ES-I3 (cell line): ENCODE data around the gene COPG2.
A peak's percentile ranks its signal among the peaks of the same experiment; 100 is the strongest.

Source experiments
- H3K36me3 ChIP-seq: 2 replicates; pipeline ENCODE4 v1.6.1; 2013; ENCODE audit warnings: mild to moderate bottlenecking, low read length, control low read depth, moderate library complexity; ENCODE audit not compliant: insufficient read depth
- H3K4me1 ChIP-seq: 2 replicates; pipeline ENCODE4 v1.6.1; 2013; ENCODE audit warnings: mild to moderate bottlenecking, control low read depth, low read length; ENCODE audit not compliant: insufficient read depth
- H3K9ac ChIP-seq: 2 replicates; pipeline ENCODE4 v1.6.1; 2013; ENCODE audit warnings: low read depth, mild to moderate bottlenecking, low read length, moderate library complexity
- H3K9me3 ChIP-seq: 2 replicates; pipeline ENCODE4 v1.6.1; 2013; ENCODE audit warnings: mild to moderate bottlenecking, low read length, moderate library complexity; ENCODE audit not compliant: control insufficient read depth, insufficient read depth

The COPG2 gene

DNA sequence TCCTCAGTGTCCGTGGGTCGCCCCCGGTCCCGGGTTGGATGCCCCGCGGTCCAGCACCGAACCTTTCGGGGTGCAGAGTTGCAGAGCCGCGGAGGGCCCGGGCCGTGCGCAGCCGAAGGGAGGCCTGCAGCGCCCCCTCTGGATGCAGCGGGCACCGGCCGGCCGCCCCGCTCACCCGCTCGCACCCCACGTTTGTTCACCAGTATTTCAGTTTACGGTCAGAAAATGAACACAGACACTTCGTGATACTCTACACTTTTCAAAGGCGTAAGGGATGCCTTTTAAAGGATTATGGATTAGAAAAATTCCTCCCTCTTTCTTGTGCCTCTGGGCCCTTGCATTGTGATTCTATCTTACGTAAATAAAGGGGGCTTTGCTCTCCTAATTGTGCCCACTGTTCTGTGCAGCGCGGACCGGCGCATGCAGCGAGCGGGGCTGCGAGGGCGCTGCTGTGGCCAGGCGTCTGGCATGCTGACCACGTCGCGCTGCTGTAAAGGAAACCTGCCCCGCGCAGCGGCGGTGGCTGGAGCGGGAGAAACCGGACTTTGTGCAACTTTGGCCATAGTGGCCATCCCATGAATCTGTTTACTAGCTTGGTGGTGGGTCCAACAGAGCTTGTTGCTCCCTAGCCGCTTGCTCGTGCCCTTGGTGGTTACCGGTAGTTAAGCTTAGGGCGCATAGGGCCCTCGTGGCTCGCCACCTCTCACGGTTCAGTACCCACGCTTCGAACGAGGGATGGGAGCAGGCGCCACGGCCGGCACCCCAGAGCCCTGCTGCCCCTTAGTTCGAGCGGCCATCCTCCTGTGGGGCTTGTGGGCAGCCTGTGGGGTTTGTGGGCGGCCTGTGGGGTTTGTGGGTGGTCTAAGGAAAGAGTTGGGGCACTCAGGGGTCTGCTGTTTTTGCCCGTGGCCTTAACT, 177.4 kb downstream of the COPG2 start:
- H3K9me3 ChIP-seq, result peaks cover 7% of the 10 kb centered on the region; the same call in 1 of the 2 replicates
- peak overlapping the region; percentile 49 for H3K9ac ChIP-seq
- no peaks in the 10 kb centered on the region for H3K4me1 ChIP-seq
- H3K36me3 ChIP-seq, result no peaks in the 10 kb centered on the region; the same call in 1 of the 2 replicates

DNA sequence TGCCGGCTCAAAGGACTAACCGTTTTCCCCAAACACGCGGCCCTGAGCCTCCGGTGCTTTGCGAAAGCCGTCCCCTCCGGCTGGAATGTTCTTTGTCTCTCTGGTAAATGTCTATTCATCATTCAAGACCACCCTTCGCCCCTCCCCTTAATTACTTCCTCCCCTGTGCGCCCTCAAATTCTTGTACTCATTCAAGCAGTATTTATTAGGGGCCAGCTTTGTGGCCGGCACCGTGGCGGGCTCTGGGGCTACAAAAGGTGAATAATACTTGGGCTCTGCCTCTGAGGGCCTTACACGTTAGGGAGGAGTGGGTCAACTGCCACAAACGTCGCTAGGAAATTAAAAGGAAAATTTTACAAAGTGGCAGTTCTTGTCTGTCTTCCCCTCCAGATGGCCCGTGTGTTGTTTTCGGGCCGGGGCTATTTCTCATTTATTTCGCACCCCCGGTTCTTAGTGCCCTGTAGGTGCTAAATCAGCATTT, 178.2 kb downstream of the COPG2 start:
- Histone ChIP-seq H3K9me3 (peaks cover 7% of the 10 kb centered on the region; the same call in 1 of the 2 replicates), H3K4me1 (no peaks in the 10 kb centered on the region), H3K9ac (peak overlapping the region; percentile 47), H3K36me3 (no peaks in the 10 kb centered on the region; the same call in 1 of the 2 replicates)

DNA sequence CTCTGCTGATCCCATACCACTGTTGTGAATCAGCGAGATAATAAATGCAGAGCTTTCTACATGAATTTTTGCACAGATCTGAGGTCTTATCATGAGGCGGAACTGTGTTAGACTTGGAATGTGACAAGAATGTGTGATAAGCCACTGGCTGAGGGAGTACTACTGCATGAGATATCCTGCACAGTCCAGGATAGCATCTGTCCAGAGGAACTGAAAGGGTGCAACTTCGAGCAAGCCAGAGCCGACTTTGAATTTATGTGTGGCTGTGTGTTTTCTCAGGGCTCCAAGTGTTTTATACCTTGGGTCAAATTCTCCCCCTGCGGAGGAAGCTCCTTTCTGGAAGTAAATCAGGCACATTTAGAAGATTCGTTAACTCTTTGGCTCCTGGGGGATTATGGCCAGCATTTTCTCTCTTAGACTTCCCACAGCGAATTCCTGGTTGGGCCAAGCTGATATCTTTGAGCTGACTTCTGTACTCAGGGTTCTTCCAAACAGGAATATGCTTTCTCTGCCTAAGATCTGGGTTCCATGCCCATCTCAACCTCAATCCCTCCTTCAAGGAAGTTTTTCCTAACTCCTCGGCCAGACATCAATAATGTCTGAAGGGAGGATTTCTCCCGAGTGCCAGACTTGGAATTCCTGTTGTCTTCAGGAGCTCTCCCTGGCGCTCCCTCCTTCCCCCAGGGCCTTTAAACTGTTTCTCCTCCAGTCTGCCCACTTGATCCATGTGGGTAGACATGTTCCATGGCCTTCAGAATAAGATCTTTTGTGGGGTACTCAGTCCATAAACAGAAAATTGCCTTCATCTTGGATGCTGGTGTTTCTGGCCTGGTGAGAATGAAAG, 179.2 kb downstream of the COPG2 start:
- no peaks in the 10 kb centered on the region for H3K4me1 ChIP-seq
- H3K9me3 ChIP-seq, result peaks cover 7% of the 10 kb centered on the region; the same call in 1 of the 2 replicates
- no peaks in the 10 kb centered on the region; the same call in 1 of the 2 replicates for H3K36me3 ChIP-seq
- H3K9ac ChIP-seq, result no peak overlapping the region

DNA sequence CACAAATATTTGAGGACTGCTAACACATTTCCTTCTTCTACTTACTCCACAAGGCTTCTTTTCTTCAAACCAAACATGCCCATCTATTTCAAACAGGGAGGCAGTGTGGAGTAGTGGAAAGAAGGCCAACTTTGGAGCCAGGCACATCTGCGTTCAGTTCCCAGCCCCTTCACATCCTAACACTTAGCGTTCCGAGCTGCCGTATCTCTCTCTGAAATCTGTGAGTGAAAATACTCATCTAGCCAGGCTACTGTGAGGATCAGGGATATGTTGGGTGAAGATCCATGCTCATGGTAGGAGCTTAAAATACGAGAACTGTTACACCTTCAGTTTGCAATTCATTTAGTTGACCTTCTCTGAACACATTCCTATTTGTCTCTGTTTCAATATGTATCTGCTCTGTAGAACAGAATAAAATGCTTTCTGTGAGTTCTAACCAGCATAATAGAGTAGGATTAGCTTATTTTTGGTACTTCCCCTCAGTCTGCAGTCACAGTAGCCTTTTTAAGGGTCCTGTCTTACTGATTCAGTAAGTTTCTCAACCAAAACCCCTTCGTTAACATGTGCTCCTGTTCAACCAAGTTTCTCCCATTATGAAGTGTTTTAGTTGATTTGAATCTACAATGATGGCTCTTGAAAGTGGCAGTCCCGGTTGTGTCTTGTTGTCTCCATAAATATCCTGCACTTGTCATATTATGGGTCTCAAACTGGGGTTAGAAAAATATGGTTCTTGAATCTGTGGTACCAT, 180.0 kb downstream of the COPG2 start:
- Histone ChIP-seq H3K36me3 (no peaks in the 10 kb centered on the region; the same call in 1 of the 2 replicates), H3K9me3 (peaks cover 7% of the 10 kb centered on the region; the same call in 1 of the 2 replicates), H3K4me1 (no peaks in the 10 kb centered on the region), H3K9ac (no peak overlapping the region)

DNA sequence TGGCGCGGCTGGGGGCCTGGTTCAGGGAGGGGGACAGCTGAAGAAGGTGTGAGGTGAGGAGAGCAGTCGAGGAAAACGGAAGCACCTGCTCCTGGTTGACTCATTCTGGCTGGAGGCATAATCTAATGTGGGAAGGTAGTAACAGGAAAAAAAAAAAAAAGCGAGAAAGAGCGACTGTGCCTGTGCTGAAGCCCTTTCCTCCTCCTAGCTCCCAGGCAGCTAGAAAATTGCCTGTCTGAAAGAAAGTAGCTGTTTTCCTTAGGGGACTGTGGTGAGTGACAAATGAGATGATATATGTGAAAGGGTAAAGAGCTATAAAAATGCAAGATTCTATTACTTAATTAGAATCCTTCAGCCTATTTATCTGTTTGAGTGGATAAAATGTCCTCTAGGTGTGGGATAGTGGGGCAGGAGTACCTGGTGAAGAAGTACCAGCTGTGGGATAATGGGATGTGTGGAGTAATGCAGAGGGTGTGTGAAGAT, 181.6 kb downstream of the COPG2 start:
- Histone ChIP-seq H3K9me3 (peaks cover 2% of the 10 kb centered on the region; the same call in 1 of the 2 replicates), H3K9ac (peak overlapping the region; percentile 53; the same call in 1 of the 2 replicates), H3K4me1 (no peaks in the 10 kb centered on the region; the same call in 1 of the 2 replicates), H3K36me3 (no peaks in the 10 kb centered on the region; the same call in 1 of the 2 replicates)

DNA sequence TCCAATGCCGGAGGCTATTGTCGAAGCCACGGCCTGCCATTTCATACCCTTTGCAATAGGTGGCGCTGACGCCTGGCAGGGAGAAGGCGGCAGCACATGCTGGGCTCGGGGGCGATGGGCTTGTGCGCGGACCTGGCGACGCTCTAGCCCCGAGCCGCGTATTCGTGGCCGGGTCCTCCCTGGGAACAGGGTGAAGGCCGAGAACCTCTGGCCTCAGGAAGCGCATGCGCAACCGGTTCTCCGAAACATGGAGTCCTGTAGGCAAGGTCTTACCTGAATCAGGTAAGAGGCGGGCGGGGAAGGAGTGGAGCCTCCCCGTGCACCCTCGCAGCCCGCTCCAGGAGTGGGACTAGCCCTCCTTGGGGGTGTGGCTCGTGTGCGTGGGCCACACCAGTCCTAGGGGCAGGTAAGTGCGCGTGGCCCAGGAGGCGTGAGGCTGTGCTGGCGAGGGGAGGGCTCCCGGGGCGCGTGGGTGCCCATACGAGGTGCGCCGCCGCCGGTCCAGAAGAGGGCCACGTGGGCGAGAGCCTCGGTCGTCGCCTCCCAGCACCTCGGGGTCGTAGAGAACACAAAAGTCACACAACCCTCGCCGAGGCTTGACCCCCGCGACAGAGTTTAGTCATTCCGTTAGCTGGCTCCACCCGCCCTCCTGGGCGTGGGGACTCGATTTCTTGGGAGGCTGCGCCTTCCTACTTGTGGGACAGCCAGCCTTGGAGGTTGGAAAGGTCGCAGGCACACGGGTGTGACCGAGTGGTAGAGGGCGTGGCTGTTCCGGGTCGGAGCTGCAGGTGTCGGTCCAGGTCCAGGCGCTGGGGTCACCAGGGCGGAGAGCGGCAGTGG, 182.2 kb downstream of the COPG2 start:
- Histone ChIP-seq H3K4me1 (no peaks in the 10 kb centered on the region; the same call in 1 of the 2 replicates), H3K36me3 (no peaks in the 10 kb centered on the region; the same call in 1 of the 2 replicates), H3K9me3 (peaks cover 2% of the 10 kb centered on the region; the same call in 1 of the 2 replicates), H3K9ac (peak overlapping the region; percentile 53)

DNA sequence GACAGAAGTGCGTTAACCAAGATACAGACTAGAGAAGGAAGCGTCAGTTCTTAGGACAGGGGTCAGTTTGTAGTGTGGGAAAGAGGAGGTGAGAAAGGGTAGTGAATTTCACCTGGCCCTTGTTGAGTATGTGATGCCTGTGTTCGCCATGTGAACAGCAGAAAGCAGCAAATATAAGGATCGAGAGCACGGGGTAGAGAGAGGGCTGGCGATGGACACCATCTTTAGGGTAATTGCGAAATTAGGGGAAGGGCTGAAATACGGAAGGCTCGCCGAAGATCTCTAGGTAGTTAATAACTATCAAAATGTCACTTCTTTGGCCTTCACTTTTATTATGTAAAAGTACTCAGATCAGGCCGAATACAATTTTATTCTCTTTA, 182.8 kb downstream of the COPG2 start:
- Histone ChIP-seq H3K36me3 (no peaks in the 10 kb centered on the region; the same call in 1 of the 2 replicates), H3K4me1 (no peaks in the 10 kb centered on the region; the same call in 1 of the 2 replicates), H3K9ac (peak overlapping the region; percentile 53; the same call in 1 of the 2 replicates), H3K9me3 (no peaks in the 10 kb centered on the region)

DNA sequence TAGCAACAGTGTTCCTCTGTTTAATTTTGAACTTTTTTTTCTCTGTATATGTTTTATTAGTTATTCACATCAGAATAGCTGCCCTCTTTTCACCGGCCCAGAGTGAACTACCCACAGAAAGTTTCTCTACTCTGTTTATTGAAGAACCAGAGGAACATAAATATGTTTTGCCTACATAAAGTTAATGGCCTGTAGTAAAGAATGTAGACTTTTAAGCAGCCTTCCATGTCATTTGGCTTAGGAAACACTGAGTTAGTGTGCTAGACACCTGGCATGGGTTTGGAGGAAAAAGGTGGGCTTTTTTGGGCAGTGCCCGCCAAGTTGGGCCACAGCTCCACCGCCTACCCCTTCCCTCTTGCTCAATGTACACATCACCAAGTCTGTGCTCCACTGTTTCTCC, 185.5 kb downstream of the COPG2 start:
- no peaks in the 10 kb centered on the region; the same call in 1 of the 2 replicates for H3K36me3 ChIP-seq
- no peak overlapping the region for H3K9ac ChIP-seq
- no peaks in the 10 kb centered on the region; the same call in 1 of the 2 replicates for H3K4me1 ChIP-seq

DNA sequence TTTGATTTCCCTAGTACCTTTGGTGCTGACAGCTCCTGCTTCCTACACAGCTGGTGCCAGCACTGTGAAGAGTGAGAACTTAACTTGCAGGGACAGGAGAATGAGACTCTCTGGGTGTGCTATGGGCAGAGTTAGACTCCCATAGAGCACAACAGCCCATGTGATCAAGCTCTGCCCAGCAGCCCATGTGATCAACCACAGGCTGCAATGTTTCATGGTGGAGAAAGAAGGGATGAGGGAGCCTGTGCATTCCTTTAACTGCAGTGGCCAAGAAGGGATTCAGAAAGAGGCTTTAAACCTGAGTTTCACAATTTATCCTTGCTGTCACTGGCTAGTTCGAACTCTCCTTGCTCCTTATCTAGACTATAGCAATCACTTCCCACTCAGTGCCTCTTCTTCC, 186.7 kb downstream of the COPG2 start:
- Histone ChIP-seq H3K9ac (no peak overlapping the region), H3K36me3 (no peaks in the 10 kb centered on the region), H3K4me1 (no peaks in the 10 kb centered on the region; the same call in 1 of the 2 replicates), H3K9me3 (peaks cover 4% of the 10 kb centered on the region; the same call in 1 of the 2 replicates)

More for the DNA sequence above, 185.5 kb downstream of the COPG2 start:
- no peaks in the 10 kb centered on the region; the same call in 1 of the 2 replicates for H3K9me3 ChIP-seq

DNA sequence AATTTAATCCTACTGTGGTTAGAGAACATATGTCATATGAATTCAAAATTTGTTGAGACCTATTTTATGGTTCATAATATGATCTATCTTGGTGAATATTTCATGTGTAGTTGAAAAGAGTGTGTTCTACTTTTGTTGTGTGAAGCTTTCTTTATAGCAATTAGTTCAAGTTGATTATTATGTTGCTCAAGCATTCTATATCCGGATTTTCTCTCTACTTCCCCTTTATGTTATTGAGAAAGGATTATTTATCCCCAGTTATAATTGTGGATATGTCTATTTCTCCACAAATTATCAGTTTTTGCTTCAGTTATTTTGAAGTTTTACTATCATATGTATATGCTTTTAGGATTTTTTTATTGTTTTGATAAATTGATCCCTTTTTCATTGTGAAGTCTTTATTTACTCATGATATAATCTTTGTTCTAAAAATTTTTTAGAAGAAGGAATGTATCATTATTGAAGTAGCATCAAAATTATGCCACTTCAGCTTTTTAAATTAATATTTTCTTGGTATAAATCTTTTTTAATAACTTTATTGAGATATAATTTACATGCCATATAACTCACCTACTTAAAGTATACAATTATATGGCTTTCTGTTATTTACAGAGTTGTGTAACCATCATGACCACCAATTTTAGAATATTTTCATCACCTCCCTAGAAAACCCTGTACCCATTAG, 188.7 kb downstream of the COPG2 start:
- H3K4me1 ChIP-seq, result no peaks in the 10 kb centered on the region; the same call in 1 of the 2 replicates
- no peak overlapping the region for H3K9ac ChIP-seq
- no peaks in the 10 kb centered on the region for H3K36me3 ChIP-seq
- H3K9me3 ChIP-seq, result peaks cover 4% of the 10 kb centered on the region; the same call in 1 of the 2 replicates

DNA sequence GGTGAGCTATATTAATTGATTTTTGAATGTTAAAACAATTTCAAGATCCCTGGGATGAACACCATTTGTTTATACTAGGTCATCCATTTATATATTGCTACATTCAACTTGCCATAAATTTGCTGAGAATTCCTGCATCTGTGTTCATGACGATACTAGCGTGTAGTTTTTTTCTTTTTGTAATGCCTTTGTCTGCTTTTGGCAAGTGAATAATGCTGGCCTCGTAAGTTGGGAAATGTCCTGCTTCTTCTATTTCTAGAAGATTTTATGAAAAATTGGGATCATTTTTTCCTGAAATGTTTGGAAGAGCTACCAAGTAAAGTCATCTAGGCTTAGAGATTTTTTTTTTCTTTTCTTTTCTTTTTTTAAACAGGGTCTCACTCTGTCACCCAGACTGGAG, 189.6 kb downstream of the COPG2 start:
- Histone ChIP-seq H3K36me3 (no peaks in the 10 kb centered on the region), H3K9me3 (peaks cover 4% of the 10 kb centered on the region; the same call in 1 of the 2 replicates), H3K9ac (no peak overlapping the region), H3K4me1 (no peaks in the 10 kb centered on the region; the same call in 1 of the 2 replicates)
